ENCODE data around the gene ELAVL1.
"Not testable (repeated sequence)": the region's sequence is repeated elsewhere in the genome, so short reads cannot be mapped to it uniquely, and the experiment has no call there.

ELAVL1 gene

GRCh38 chr19:8044018-8044417 is 38.6 kb upstream of the ELAVL1 start:
- DNase-seq (ENCODE audit: low read depth): no peak
- H3K4me3 ChIP-seq (ENCODE audit: low read depth, low read length): no peak overlapping the region
- TF ChIP-seq CTCF (IDR thresholded peaks at IDR 0.05; ENCODE audit: low read depth, low read length, missing control alignments): no peak

GRCh38 chr19:8042900-8043299 is 37.5 kb upstream of the ELAVL1 start:
- DNase-seq (ENCODE audit: low read depth): no peak
- TF ChIP-seq CTCF (IDR thresholded peaks at IDR 0.05; ENCODE audit: low read depth, low read length, missing control alignments): no peak
- no peak overlapping the region for H3K4me3 ChIP-seq (ENCODE audit: low read depth, low read length)

DNA sequence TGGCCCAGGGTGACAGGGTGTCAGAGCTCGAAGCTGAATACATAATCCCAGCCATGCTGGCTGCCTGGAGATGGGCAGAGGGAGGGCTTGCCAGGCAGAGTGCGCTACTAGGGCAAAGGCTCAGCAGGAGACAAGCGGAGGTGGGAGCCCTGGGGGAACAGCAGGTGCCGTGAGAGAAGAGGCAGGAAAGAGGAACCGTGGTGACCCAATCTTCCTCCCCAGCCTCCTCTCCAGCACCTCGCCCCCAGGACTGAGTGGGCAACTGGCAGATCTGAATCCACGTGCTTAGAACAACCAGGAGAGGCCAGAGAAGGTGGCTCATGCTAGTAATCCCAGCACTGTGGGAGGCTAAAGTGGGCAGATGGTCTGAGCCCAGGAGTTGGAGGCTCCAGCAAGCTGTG is 36.1 kb upstream of the ELAVL1 start:
- DNase-seq (ENCODE audit: low read depth): no peak
- H3K4me3 ChIP-seq (ENCODE audit: low read depth, low read length): no peak overlapping the region
- TF ChIP-seq CTCF (IDR thresholded peaks at IDR 0.05; ENCODE audit: low read depth, low read length, missing control alignments): no peak

- TF ChIP-seq CTCF (IDR thresholded peaks at IDR 0.05; ENCODE audit: low read depth, low read length, missing control alignments): no peak
- no peak overlapping the region for H3K4me3 ChIP-seq (ENCODE audit: low read depth, low read length)
- DNase-seq (ENCODE audit: low read depth): no peak
Observed at GRCh38 chr19:8039231-8039630, 33.8 kb upstream of the ELAVL1 start.

- TF ChIP-seq CTCF (IDR thresholded peaks at IDR 0.05; ENCODE audit: low read depth, low read length, missing control alignments): no peak
- H3K4me3 ChIP-seq (ENCODE audit: low read depth, low read length): no peak overlapping the region
- no peak for DNase-seq (ENCODE audit: low read depth)
Observed at GRCh38 chr19:8038815-8039214, 33.4 kb upstream of the ELAVL1 start.

GRCh38 chr19:8036434-8037099 is 31.1 kb upstream of the ELAVL1 start:
- no peak overlapping the region for H3K4me3 ChIP-seq (ENCODE audit: low read depth, low read length)
- DNase-seq (ENCODE audit: low read depth): no peak
- no peak for TF ChIP-seq CTCF (IDR thresholded peaks at IDR 0.05; ENCODE audit: low read depth, low read length, missing control alignments)

DNA sequence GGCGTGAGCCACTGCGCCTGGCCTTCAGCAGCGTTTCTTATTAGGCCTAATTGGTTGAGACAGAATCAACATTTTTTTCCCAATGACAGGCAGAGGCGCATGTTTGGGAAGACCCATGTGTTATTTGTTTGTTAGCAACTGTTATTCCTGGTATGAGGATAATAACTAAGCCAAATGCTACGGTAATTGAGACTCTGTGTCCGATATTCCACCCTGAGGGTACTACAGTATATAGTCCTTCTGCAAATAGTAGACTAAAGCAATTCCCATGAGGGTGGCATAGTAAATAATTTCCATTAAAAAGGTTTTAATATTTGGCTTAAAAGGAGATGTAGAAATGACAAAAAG is 28.7 kb upstream of the ELAVL1 start:
- H3K4me3 ChIP-seq (ENCODE audit: low read depth, low read length): no peak overlapping the region
- TF ChIP-seq CTCF (IDR thresholded peaks at IDR 0.05; ENCODE audit: low read depth, low read length, missing control alignments): no peak
- DNase-seq (ENCODE audit: low read depth): no peak

DNA sequence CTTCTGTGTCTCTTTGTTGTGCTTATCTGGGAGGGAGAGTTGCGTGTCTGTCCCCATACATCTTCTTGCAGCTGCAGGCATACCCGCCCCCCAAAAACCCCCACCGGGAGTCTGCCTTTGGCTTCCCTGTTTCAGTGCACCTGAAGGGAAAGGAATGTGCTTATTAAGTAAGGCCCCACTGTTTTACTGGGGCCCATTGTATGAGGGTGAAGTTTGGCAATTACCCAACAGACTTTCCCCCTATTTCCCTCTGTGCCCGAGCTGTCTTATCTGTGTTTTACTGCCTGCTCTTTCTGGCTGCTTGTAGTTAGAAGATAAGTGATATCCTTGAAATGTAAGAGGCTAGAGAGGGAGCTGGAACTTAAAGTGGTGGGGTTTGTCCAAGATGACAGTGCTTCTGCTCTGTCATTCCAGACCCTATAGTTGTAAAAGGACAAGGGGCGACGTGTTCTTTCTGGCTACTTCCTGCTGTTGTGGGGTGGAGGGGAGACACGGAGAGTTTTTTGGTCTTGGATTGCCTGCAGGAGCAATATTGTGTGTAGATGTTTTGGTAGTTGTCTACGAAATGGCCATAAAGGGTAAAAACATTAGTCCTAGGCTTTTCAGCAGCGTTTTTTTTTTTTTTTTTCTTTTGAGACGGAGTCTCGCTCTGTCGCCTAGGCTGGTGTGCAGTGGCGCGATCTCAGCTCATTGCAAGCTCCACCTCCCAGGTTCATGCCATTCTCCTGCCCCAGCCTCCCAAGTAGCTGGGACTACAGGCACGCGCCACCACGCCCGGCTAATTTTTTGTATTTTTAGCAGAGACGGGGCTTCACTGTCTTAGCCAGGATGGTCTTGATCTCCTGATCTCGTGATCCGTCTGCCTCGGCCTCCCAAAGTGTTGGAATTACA is 28.1 kb upstream of the ELAVL1 start:
- not testable (repeated sequence) for DNase-seq (ENCODE audit: low read depth); H3K4me3 ChIP-seq (ENCODE audit: low read depth, low read length)
